HFF-Myc (cell line): Measurements from ENCODE around the gene FBL.
"Not testable (repeated sequence)": the region's sequence is repeated elsewhere in the genome, so short reads cannot be mapped to it uniquely, and the experiment has no call there.

Source experiments
- DNase-seq: peaks from one replicate; pipeline ENCODE4 v3.0.0-alpha.2; 2011; ENCODE audit warnings: low read depth; ENCODE audit errors: extremely low read depth
- H3K4me3 ChIP-seq: replicated peaks from 2 replicates; pipeline ENCODE4 v1.5.1; 2011; ENCODE audit warnings: low read depth, mild to moderate bottlenecking, control low read depth, low read length
- TF ChIP-seq, protein P1 (sequence below): IDR thresholded peaks from 2 replicates; pipeline ENCODE4 v1.5.1; 2012; ENCODE audit warnings: mild to moderate bottlenecking, low read depth, low read length, control low read depth; ENCODE audit errors: missing control alignments

FBL gene

GRCh38 chr19:39845933-39846677 is at the start of gene FBL:
Gene FBL, minus strand, starts transcription at chr19:39846379. Its CDS starts 79 bp downstream, at chr19:39846300.
- peak within 1 kb of the TSS; percentile 91 for H3K4me3 ChIP-seq
- DNase-seq = peak; percentile 69

DNA sequence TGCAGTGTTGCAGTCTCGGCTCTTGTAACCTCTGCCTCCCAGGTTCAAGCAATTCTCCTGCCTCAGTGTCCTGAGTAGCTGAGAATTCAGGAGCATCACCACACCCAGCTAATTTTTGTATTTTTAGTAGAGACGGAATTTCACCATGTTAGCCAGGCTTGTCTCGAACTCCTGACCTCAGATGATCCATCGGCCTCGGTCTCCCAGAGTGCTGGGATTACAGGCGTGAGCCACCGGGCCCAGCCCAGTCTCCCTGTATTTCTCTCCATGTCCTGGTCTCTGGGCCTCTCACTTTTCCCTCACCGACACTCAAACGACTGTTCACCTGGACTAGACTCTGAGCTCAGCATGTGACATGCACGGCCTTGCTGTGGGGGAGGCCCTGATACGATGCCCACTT is 48.9 kb upstream of the FBL start:
- not testable (repeated sequence) for H3K4me3 ChIP-seq, DNase-seq

More at GRCh38 chr19:39845933-39846677, at the start of gene FBL:
- TF ChIP-seq, protein P1, sequence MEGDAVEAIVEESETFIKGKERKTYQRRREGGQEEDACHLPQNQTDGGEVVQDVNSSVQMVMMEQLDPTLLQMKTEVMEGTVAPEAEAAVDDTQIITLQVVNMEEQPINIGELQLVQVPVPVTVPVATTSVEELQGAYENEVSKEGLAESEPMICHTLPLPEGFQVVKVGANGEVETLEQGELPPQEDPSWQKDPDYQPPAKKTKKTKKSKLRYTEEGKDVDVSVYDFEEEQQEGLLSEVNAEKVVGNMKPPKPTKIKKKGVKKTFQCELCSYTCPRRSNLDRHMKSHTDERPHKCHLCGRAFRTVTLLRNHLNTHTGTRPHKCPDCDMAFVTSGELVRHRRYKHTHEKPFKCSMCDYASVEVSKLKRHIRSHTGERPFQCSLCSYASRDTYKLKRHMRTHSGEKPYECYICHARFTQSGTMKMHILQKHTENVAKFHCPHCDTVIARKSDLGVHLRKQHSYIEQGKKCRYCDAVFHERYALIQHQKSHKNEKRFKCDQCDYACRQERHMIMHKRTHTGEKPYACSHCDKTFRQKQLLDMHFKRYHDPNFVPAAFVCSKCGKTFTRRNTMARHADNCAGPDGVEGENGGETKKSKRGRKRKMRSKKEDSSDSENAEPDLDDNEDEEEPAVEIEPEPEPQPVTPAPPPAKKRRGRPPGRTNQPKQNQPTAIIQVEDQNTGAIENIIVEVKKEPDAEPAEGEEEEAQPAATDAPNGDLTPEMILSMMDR = no peak

GRCh38 chr19:39894236-39894606 is 48.0 kb upstream of the FBL start:
- H3K4me3 ChIP-seq, DNase-seq: not testable (repeated sequence)

GRCh38 chr19:39893366-39894235 is 47.4 kb upstream of the FBL start:
- H3K4me3 ChIP-seq, DNase-seq: not testable (repeated sequence)

- not testable (repeated sequence) for H3K4me3 ChIP-seq, DNase-seq
Measured at GRCh38 chr19:39892506-39892902, 46.3 kb upstream of the FBL start.

DNA sequence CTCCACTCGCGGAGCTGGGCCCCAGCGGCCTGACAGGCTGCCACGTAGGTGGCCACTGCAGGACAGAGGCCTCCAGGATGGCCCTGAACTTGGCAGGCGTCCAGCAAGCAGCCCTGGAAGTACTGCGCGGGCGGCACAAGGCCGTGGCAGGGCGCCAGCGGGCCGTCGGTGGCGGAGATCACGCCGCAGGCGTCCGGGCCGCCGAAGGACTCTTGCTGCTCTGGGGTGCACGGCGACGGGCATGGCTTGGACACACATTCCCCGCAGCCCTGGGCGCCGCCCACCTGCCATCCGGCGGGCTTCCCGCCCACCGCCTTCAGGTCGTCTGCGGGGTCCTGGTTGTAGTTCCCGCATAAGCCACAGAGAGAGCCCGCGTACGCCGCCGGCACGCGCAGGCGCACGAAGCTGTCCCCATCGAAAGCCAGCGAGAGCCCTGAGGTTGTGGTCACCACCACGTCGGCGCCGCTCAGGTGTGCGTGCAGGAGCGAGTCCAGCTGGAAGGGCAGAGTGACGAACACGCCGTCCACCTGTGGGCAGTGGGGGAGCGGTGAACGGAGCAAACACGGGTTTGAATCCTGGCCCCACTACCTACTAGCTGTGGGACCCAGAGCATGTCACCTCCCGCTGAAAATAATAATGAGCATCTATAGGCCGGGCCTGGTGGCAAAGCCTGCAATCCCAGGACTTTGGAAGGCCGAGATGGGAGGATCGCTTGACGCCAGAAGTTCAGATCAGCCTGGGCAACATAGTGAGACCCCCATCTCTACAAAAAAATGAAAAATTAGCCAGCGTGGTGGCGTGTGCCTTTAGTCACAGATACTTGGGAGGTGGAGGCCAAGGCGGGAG is 45.7 kb upstream of the FBL start:
- not testable (repeated sequence) for H3K4me3 ChIP-seq, DNase-seq

GRCh38 chr19:39890755-39891551 is 44.8 kb upstream of the FBL start:
- TF ChIP-seq, protein P1 = no peak
- H3K4me3 ChIP-seq = no peak overlapping the region
- DNase-seq = no peak

- not testable (repeated sequence) for H3K4me3 ChIP-seq
Measured at GRCh38 chr19:39889872-39890754, 43.9 kb upstream of the FBL start.

DNA sequence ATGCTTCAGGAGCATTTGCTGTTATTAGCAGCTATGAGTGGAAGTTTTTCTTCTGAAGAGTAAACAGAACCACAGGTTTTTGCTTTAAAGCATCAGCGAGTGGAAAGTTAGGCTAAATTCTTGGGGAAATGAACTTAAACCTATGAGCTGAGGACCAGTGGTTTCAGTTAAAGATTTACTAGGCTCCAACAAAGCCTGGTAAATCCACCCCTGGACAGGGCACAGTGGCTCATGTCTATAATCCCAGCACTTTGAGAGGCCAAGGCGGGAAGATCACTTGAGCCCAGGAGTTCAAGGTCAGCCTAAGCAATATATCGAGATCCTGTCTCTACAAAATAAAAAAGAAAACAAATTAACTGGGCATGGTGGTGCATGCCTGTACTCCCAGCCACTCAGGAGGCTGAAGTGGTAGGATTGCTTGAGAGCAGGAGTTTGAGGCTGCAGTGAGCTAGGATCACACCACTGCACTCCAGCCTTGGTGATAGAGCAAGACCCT is 41.3 kb upstream of the FBL start:
- not testable (repeated sequence) for H3K4me3 ChIP-seq, DNase-seq

More at GRCh38 chr19:39889872-39890754, 43.9 kb upstream of the FBL start:
- DNase-seq = not testable (repeated sequence)

DNA sequence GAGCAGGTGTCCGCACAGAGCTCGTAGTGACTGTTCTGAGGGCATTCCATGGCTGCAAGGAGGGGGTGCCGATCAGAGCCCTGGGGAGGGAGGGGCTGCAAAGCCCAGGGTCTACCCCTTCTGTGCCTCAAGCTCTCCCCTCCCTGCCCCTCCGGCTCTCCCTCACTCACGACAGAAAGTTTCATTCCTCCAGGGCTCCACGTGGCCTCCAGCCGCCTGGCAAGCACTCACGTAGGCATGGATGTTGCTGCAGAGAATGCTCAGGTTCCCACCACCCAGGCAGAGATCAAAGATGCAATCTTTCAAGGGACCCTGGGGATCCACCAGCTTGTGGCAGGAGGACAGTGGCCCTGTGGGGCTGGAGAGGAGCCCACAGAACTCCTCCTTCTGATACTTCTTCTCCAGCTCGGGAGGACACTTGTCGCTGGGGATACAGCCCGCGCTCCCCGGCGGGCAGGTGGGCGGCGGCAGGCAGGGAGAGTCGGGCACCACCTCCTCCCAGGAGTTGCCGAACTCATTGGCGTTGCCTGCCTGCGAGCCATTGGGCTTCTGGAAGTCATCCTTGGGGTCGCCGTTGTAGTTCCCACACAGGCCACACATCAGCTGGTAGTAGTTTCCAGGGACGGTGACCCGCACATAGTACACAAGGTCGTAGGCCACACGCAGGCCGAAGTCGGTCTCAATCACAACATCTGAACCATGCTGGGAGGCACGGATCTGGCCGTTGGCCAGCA is 39.8 kb upstream of the FBL start:
- not testable (repeated sequence) for H3K4me3 ChIP-seq, DNase-seq

- DNase-seq, H3K4me3 ChIP-seq: not testable (repeated sequence)
Measured at GRCh38 chr19:39884721-39885120, 38.5 kb upstream of the FBL start.

- not testable (repeated sequence) for H3K4me3 ChIP-seq, DNase-seq
Measured at GRCh38 chr19:39882645-39883044, 36.5 kb upstream of the FBL start.
